ENCODE measurements around the gene DNAH9. TPM values are rescaled to one million over a fixed set of nuclear protein-coding genes. Genes with fewer than 3 reads are reported as not detected.

The DNAH9 gene
- total RNA-seq, 1 experiment from 2014 or later: 0.54 TPM

DNA sequence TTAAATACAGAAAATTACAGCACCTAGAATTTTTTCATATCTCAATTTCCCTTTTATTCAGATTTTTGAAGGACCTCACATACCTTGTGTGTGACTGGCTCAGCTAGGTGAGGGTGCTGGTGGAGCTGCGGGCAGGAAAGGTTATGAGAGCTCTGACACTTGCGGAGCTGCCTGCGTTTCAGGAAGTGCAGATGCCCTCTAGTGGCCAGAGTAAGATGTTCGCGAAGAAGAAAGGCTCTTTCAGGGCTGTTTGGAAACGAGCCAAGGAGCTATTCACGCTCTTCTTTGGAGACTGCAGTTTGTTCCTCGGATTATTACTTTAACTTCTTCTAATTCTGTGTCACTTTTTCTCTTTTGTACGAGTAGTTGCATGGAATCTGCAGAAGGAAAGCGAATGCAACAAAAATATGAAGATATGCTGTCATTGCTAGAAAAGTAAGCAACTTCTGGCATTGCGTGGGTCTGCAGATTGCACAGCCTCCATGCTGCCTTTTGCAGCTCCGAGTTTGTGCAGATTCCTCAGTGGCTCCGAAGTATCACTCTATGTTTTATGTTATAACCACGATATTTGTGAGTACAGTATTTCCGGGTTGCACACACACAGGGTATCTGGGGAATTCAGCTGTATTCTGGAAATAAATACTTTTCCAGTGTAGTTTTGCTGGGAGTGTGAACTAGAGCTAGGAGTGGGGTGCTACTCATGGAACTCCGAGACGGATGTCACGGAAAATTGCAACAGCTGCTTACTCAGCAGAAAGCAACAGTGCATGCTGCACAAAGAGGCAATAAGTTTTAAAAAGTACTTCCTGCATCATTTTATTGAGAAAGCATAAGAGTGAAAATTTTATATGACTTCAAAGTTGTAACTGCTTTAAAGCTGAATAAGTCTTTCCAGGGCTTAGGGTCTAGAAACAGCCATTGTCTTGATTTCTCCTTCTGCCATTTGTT lies 46.3 kb downstream of the DNAH9 start:
- DNase-seq (ENCODE audit: low spot score): peak; percentile 65

- DNase-seq (ENCODE audit: low spot score): no peak
Observed at GRCh38 chr17:11645426-11645825, 47.2 kb downstream of the DNAH9 start.

DNA sequence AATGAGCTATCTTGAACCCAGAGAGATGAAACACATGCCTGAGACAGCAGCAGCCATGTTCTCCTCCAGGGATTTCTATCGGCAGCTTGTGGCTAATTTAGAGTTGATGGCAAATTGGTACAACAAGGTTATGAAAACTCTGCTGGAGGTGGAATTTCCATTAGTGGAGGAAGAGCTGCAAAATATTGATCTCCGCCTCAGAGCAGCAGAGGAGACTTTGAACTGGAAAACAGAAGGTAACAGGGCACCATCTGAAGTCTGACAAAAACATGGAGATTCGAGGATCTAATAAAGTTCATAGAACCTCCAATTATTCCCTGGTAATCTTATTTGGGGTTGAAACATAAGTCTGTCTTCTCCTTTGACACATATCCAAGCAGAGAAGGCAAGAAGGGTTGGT lies 52.8 kb downstream of the DNAH9 start:
- no peak for DNase-seq (ENCODE audit: low spot score)

GRCh38 chr17:11668618-11669017 lies 70.3 kb downstream of the DNAH9 start:
- no peak for DNase-seq (ENCODE audit: low spot score)

- no peak for DNase-seq (ENCODE audit: low spot score)
Observed at GRCh38 chr17:11671126-11671525, 72.9 kb downstream of the DNAH9 start.

DNA sequence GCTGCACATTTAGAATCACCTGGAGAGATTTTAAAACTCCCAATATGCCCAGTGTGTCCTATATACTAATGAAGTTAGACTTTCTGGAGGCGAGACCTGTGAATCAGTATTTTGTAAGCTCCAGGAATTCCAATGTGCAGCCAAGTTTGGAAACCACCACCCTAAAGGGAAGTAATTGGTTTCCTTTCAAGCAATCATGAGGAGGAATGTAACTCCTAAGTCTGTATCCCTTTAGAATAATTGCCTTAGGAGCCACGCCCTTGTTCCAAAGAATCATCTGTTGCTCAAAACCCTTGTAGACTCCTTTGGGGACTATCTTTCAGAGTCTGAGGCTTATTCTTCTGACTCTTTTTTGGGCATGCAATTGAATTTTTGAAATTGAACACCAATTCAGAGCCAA lies 84.4 kb downstream of the DNAH9 start:
- no peak for DNase-seq (ENCODE audit: low spot score)

- no peak for DNase-seq (ENCODE audit: low spot score)
Observed at GRCh38 chr17:11690681-11691080, 92.4 kb downstream of the DNAH9 start.

- no peak for DNase-seq (ENCODE audit: low spot score)
Observed at GRCh38 chr17:11692688-11693087, 94.4 kb downstream of the DNAH9 start.

DNA sequence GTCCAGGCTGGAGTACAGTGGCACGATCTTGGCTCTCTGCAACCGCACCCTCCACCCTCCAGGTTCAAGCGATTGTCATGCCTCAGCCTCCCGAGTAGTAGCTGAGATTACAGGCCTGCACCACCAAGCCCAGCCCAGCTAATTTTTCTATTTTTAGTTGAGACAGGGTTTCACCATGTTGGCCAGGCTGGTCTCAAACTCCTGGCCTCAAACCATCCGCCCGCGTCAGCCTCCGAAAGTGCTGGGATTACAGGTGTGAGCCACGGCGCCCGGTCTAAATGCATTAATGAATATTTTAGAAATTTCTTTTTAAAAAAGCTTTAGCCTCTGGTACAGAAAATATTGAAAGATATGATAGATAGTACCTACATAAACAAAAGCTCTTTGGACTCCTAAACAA lies 95.0 kb downstream of the DNAH9 start:
- DNase-seq (ENCODE audit: low spot score): no peak

DNA sequence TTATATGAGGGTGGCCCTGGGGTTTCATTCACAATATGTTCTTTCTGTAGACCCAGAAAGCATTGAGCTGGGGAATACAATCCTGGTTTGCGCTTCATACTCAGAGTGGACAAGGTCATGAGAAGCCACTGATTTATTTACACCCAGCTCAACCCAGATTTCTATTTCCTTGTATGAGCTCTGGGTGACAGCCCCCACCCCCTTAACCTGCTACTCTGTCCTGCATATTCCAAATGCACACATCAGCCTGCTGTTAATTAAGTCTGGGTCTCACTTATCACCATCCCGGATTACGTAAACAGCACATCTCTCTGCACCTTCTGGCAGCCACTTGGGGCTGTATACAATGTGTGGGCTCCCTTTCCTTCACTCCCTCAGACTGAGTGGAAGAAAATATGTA lies 102.4 kb downstream of the DNAH9 start:
- no peak for DNase-seq (ENCODE audit: low spot score)

GRCh38 chr17:11701911-11702310 lies 103.6 kb downstream of the DNAH9 start:
- DNase-seq (ENCODE audit: low spot score): no peak

DNA sequence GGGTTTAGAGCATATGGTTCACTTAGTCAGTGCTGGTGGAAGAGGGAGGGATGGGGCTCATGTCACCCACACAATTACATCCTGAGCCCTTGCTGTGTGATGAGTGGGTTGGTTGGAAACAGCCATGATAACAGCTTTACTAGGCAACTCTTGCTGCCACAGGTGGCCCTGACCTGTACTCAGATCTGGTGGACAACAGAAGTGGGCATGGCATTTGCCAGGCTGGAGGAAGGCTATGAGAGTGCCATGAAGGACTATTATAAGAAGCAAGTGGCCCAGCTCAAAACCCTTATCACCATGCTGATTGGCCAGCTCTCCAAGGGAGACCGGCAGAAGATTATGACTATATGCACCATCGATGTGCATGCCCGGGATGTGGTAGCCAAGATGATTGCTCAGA lies 105.8 kb downstream of the DNAH9 start:
- DNase-seq (ENCODE audit: low spot score): no peak

DNA sequence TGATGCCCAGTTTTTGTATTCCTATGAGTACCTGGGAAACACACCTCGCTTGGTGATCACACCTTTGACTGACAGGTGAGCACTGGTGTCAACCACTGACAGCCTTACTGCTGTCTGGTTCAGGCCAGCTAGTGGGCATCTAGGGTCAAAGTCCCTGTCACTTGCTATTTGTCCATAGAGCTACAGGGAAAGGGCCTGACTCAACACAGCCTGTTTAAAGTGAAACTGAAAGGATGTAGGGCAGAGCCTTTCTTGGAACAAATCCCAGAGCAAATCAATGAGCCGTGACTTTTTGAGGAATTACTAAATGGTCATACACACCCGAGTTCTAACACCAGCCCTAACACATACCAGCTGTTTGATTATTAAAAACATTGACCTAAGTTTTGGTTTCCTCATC lies 106.8 kb downstream of the DNAH9 start:
- peak; percentile 29 for DNase-seq (ENCODE audit: low spot score)

DNA sequence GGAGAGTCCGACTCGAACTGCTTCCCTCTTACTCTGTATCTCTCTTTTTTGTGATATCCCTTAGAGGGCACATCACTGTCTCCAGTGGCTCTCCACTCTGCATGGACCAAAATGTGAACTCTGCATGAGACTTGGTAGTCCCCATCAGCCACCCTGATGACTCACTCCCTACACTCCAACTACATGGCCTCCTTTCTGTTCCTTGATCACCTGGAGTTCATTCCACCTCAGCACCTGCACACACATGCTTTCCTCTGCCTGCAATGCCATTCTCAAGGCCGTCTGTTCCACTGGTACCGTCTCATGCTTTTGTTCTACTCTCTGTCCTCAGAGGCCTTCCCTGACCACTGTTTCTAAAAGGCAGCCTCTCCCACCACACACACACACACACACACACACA lies 109.3 kb downstream of the DNAH9 start:
- DNase-seq (ENCODE audit: low spot score): no peak

- DNase-seq (ENCODE audit: low spot score): no peak
Observed at GRCh38 chr17:11712456-11712855, 114.2 kb downstream of the DNAH9 start.

- DNase-seq (ENCODE audit: low spot score): no peak
Observed at GRCh38 chr17:11719203-11719602, 120.9 kb downstream of the DNAH9 start.

- no peak for DNase-seq (ENCODE audit: low spot score)
Observed at GRCh38 chr17:11719856-11720255, 121.6 kb downstream of the DNAH9 start.

GRCh38 chr17:11720816-11721215 lies 122.5 kb downstream of the DNAH9 start:
- no peak for DNase-seq (ENCODE audit: low spot score)

GRCh38 chr17:11730747-11731146 lies 132.5 kb downstream of the DNAH9 start:
- DNase-seq (ENCODE audit: low spot score): no peak

- DNase-seq (ENCODE audit: low spot score): peak; percentile 9
Observed at GRCh38 chr17:11736613-11737312, 138.5 kb downstream of the DNAH9 start.

DNA sequence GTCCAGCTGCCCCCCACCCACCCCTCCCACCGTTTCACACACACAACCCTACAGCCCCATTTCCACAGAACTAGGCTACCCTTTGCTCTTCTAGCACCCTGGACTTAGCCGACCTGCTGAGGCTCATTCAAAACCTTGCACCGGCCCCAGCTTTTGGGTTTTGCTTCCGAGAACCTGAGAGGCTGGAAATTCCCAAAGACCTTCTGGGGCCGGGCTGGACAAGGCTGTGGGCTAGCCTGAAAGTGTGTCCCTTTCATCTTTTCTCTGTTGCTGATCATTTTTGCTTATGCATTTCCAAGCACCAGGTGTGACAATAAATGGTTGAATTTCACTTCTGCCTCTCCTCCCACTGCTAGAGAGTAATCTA lies 139.0 kb downstream of the DNAH9 start:
- DNase-seq (ENCODE audit: low spot score): no peak

GRCh38 chr17:11738151-11738550 lies 139.9 kb downstream of the DNAH9 start:
- no peak for DNase-seq (ENCODE audit: low spot score)

DNA sequence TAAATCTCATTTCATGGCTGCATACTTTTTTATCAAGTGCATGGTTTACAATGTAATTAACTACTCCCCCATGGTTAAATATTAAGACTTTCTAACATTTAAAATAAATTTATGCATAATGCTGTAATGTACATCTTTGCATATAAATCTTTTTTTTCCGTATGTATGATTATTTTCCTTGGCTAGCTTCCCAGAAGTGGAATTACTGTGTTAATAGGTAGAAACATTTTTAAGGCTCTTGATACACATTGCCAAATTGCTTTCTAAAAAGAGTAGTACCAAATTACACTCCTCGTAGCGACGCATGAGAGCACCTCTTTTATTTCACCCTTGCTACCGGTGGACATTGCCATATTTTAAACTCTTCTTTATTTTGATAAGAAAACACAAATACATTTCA lies 141.1 kb downstream of the DNAH9 start:
- no peak for DNase-seq (ENCODE audit: low spot score)
